ENCODE data around the gene PTPRH.

GRCh38 chr19:55232286-55232602, 22.9 kb upstream of the PTPRH start:
- TF ChIP-seq CTCF (IDR thresholded peaks at IDR 0.05) (no peak), EZH2 (IDR thresholded peaks at IDR 0.05; ENCODE audit: borderline replicate concordance, insufficient read depth, low read depth, low read length, poor library complexity, severe bottlenecking) (no peak)

Data from B cell (primary cell).